ENCODE results near the gene GABPB1. TPM values are rescaled to one million over a fixed set of nuclear protein-coding genes. Genes with fewer than 3 reads are reported as not detected.

Gene GABPB1
- total RNA-seq, 2 donors from 2014 or later: 25.9 to 32.3 TPM

- H3K27me3 Mint-ChIP-seq: no peaks in the 10 kb centered on the region
- DNase-seq: no peak
- peaks cover 3% of the 10 kb centered on the region for H3K36me3 Mint-ChIP-seq (ENCODE audit: low read depth)
- no peak overlapping the region for H3K4me3 Mint-ChIP-seq
- H3K4me1 Mint-ChIP-seq: peaks cover 5% of the 10 kb centered on the region
- ATAC-seq: no peak
- H3K27ac Mint-ChIP-seq: peak overlapping the region; percentile 51
- H3K9me3 ChIP-seq (ENCODE audit: control insufficient read depth, low read length, poor library complexity, severe bottlenecking): no peaks in the 10 kb centered on the region
Observed at GRCh38 chr15:50287324-50288116, 67.5 kb downstream of the GABPB1 start.

- Mint-ChIP-seq H3K4me1 (peaks cover 4% of the 10 kb centered on the region), H3K27ac (no peak overlapping the region), H3K4me3 (no peak overlapping the region), H3K36me3 (ENCODE audit: low read depth) (no peaks in the 10 kb centered on the region), H3K27me3 (no peaks in the 10 kb centered on the region)
- ATAC-seq (no peak), DNase-seq (no peak)
- no peaks in the 10 kb centered on the region for H3K9me3 ChIP-seq (ENCODE audit: control insufficient read depth, low read length, poor library complexity, severe bottlenecking)
Observed at GRCh38 chr15:50281427-50281826, 73.6 kb downstream of the GABPB1 start.

GRCh38 chr15:50280271-50280670, 74.7 kb downstream of the GABPB1 start:
- H3K9me3 ChIP-seq (ENCODE audit: control insufficient read depth, low read length, poor library complexity, severe bottlenecking): no peaks in the 10 kb centered on the region
- ATAC-seq (no peak), DNase-seq (no peak)
- no peaks in the 10 kb centered on the region for H3K27me3 Mint-ChIP-seq
- H3K4me3 Mint-ChIP-seq: no peak overlapping the region
- no peaks in the 10 kb centered on the region for H3K36me3 Mint-ChIP-seq (ENCODE audit: low read depth)
- peaks cover 5% of the 10 kb centered on the region for H3K4me1 Mint-ChIP-seq
- no peak overlapping the region for H3K27ac Mint-ChIP-seq

GRCh38 chr15:50278496-50278895, 76.5 kb downstream of the GABPB1 start:
- no peaks in the 10 kb centered on the region for H3K9me3 ChIP-seq (ENCODE audit: control insufficient read depth, low read length, poor library complexity, severe bottlenecking)
- H3K4me3 Mint-ChIP-seq: no peak overlapping the region
- no peak for DNase-seq
- H3K36me3 Mint-ChIP-seq (ENCODE audit: low read depth): no peaks in the 10 kb centered on the region
- ATAC-seq: no peak
- no peaks in the 10 kb centered on the region for H3K27me3 Mint-ChIP-seq
- peak overlapping the region; percentile 8 for H3K27ac Mint-ChIP-seq
- H3K4me1 Mint-ChIP-seq: peaks cover 5% of the 10 kb centered on the region

- Mint-ChIP-seq H3K4me3 (no peak overlapping the region), H3K4me1 (peaks cover 5% of the 10 kb centered on the region), H3K36me3 (ENCODE audit: low read depth) (no peaks in the 10 kb centered on the region), H3K27me3 (no peaks in the 10 kb centered on the region), H3K27ac (no peak overlapping the region)
- no peak for DNase-seq
- no peak for ATAC-seq
- no peaks in the 10 kb centered on the region for H3K9me3 ChIP-seq (ENCODE audit: control insufficient read depth, low read length, poor library complexity, severe bottlenecking)
Observed at GRCh38 chr15:50277370-50277769, 77.6 kb downstream of the GABPB1 start.

- no peaks in the 10 kb centered on the region for H3K36me3 Mint-ChIP-seq (ENCODE audit: low read depth)
- no peak overlapping the region for H3K27ac Mint-ChIP-seq
- ATAC-seq (no peak), DNase-seq (no peak)
- peaks cover 5% of the 10 kb centered on the region for H3K4me1 Mint-ChIP-seq
- no peaks in the 10 kb centered on the region for H3K27me3 Mint-ChIP-seq
- H3K4me3 Mint-ChIP-seq: no peak overlapping the region
- H3K9me3 ChIP-seq (ENCODE audit: control insufficient read depth, low read length, poor library complexity, severe bottlenecking): no peaks in the 10 kb centered on the region
Observed at GRCh38 chr15:50275908-50276307, 79.1 kb downstream of the GABPB1 start.

GRCh38 chr15:50275091-50275490, 79.9 kb downstream of the GABPB1 start:
- no peak for ATAC-seq
- Mint-ChIP-seq H3K4me1 (peaks cover 4% of the 10 kb centered on the region), H3K36me3 (ENCODE audit: low read depth) (no peaks in the 10 kb centered on the region), H3K27me3 (no peaks in the 10 kb centered on the region), H3K4me3 (peak overlapping the region; percentile 10), H3K27ac (no peak overlapping the region)
- H3K9me3 ChIP-seq (ENCODE audit: control insufficient read depth, low read length, poor library complexity, severe bottlenecking): no peaks in the 10 kb centered on the region
- DNase-seq: no peak

GRCh38 chr15:50267577-50267976, 87.4 kb downstream of the GABPB1 start:
- H3K4me1 Mint-ChIP-seq: peaks cover 6% of the 10 kb centered on the region
- ATAC-seq: no peak
- peaks cover 10% of the 10 kb centered on the region for H3K36me3 Mint-ChIP-seq (ENCODE audit: low read depth)
- no peak for DNase-seq
- H3K27me3 Mint-ChIP-seq: no peaks in the 10 kb centered on the region
- no peaks in the 10 kb centered on the region for H3K9me3 ChIP-seq (ENCODE audit: control insufficient read depth, low read length, poor library complexity, severe bottlenecking)
- no peak overlapping the region for H3K4me3 Mint-ChIP-seq
- no peak overlapping the region for H3K27ac Mint-ChIP-seq

- Mint-ChIP-seq H3K4me3 (no peak within 1 kb of the TSS), H3K4me1 (peaks cover 18% of the 10 kb centered on the region), H3K27me3 (no peaks in the 10 kb centered on the region), H3K27ac (no peak within 1 kb of the TSS), H3K36me3 (ENCODE audit: low read depth) (peaks cover 10% of the 10 kb centered on the region)
- ATAC-seq (no peak), DNase-seq (no peak)
- H3K9me3 ChIP-seq (ENCODE audit: control insufficient read depth, low read length, poor library complexity, severe bottlenecking): no peaks in the 10 kb centered on the region
Observed at GRCh38 chr15:50265620-50266019, 89.4 kb downstream of the GABPB1 start, which contains the start of gene HDC. TSS of gene HDC (minus strand) at chr15:50265726. CDS start at chr15:50265623, 103 bp downstream.

- H3K9me3 ChIP-seq (ENCODE audit: control insufficient read depth, low read length, poor library complexity, severe bottlenecking): no peaks in the 10 kb centered on the region
- Mint-ChIP-seq H3K4me3 (no peak overlapping the region), H3K36me3 (ENCODE audit: low read depth) (peaks cover 9% of the 10 kb centered on the region), H3K27me3 (no peaks in the 10 kb centered on the region), H3K27ac (peak overlapping the region; percentile 80), H3K4me1 (peaks cover 25% of the 10 kb centered on the region)
- ATAC-seq (peak; percentile 66), DNase-seq (no peak)
Observed at GRCh38 chr15:50262533-50262932, 92.5 kb downstream of the GABPB1 start.

- no peak for DNase-seq
- no peak overlapping the region for H3K27ac Mint-ChIP-seq
- H3K27me3 Mint-ChIP-seq: no peaks in the 10 kb centered on the region
- H3K4me3 Mint-ChIP-seq: no peak overlapping the region
- no peaks in the 10 kb centered on the region for H3K9me3 ChIP-seq (ENCODE audit: control insufficient read depth, low read length, poor library complexity, severe bottlenecking)
- peaks cover 25% of the 10 kb centered on the region for H3K4me1 Mint-ChIP-seq
- peak; percentile 50 for ATAC-seq
- peaks cover 6% of the 10 kb centered on the region for H3K36me3 Mint-ChIP-seq (ENCODE audit: low read depth)
Observed at GRCh38 chr15:50261981-50262380, 93.0 kb downstream of the GABPB1 start.

GRCh38 chr15:50260969-50261496, 94.0 kb downstream of the GABPB1 start:
- Mint-ChIP-seq H3K4me1 (peaks cover 25% of the 10 kb centered on the region), H3K27ac (peak overlapping the region; percentile 9)
- no peak for ATAC-seq

GRCh38 chr15:50259276-50259675, 95.7 kb downstream of the GABPB1 start:
- ATAC-seq (no peak), DNase-seq (no peak)
- H3K36me3 Mint-ChIP-seq (ENCODE audit: low read depth): peaks cover 2% of the 10 kb centered on the region
- peaks cover 4% of the 10 kb centered on the region for H3K27me3 Mint-ChIP-seq
- no peaks in the 10 kb centered on the region for H3K9me3 ChIP-seq (ENCODE audit: control insufficient read depth, low read length, poor library complexity, severe bottlenecking)
- H3K4me3 Mint-ChIP-seq: no peak overlapping the region
- H3K4me1 Mint-ChIP-seq: peaks cover 25% of the 10 kb centered on the region
- H3K27ac Mint-ChIP-seq: no peak overlapping the region

More at GRCh38 chr15:50260969-50261496, 94.0 kb downstream of the GABPB1 start:
- no peak for DNase-seq
- Mint-ChIP-seq H3K4me3 (no peak overlapping the region), H3K36me3 (ENCODE audit: low read depth) (peaks cover 2% of the 10 kb centered on the region), H3K27me3 (peaks cover 2% of the 10 kb centered on the region)
- no peaks in the 10 kb centered on the region for H3K9me3 ChIP-seq (ENCODE audit: control insufficient read depth, low read length, poor library complexity, severe bottlenecking)

- H3K36me3 Mint-ChIP-seq (ENCODE audit: low read depth): peaks cover 2% of the 10 kb centered on the region
- no peak overlapping the region for H3K4me3 Mint-ChIP-seq
- peaks cover 22% of the 10 kb centered on the region for H3K4me1 Mint-ChIP-seq
- no peak overlapping the region for H3K27ac Mint-ChIP-seq
- H3K9me3 ChIP-seq (ENCODE audit: control insufficient read depth, low read length, poor library complexity, severe bottlenecking): no peaks in the 10 kb centered on the region
- H3K27me3 Mint-ChIP-seq: peaks cover 4% of the 10 kb centered on the region
- ATAC-seq (no peak), DNase-seq (no peak)
Observed at GRCh38 chr15:50257924-50258323, 97.1 kb downstream of the GABPB1 start.
